Measurements from ENCODE around the gene TOR1AIP1. TPM values are rescaled to one million over a fixed set of nuclear protein-coding genes. Genes with fewer than 3 reads are reported as not detected.

The TOR1AIP1 gene
- total RNA-seq, 1 donor from 2014 or later: 42.3 TPM

DNA sequence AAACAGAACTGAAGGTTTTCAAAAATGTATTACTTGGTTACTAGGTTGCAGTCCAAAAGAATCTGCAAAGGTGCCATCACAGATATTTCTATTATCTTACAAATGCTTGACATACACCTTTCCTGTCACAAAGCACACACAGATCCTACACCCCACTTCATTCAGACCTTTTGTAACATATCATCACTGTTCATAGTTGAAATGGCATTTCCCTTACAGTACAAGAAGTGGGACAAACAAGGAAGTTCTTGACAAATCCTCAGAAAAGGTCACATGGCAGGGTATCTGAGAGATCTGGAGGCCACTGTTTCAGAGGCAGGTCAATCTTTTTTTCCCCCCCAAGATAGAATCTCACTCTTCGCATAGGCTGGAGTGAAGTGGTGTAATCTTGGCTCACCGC, 25.8 kb upstream of the TOR1AIP1 start:
- DNase-seq: no peak
- POLR2A ChIA-PET: no interaction called here
- no peaks in the 10 kb centered on the region for H3K4me1 Mint-ChIP-seq
- ATAC-seq (ENCODE audit: low read depth): no peak
- H3K9me3 Mint-ChIP-seq: no peaks in the 10 kb centered on the region
- no peaks in the 10 kb centered on the region for H3K27me3 Mint-ChIP-seq
- peaks cover 57% of the 10 kb centered on the region for H3K36me3 Mint-ChIP-seq (ENCODE audit: low read depth)
- H3K27ac Mint-ChIP-seq: no peak overlapping the region
- CTCF ChIA-PET: no interaction called here
- no peak for TF ChIP-seq CTCF (IDR thresholded peaks at IDR 0.05)
- intact Hi-C loops (cut with micrococcal nuclease): no loop called here
- H3K4me3 Mint-ChIP-seq: no peak overlapping the region

- H3K4me3 Mint-ChIP-seq: no peak overlapping the region
- ATAC-seq (ENCODE audit: low read depth) (no peak), DNase-seq (no peak)
- CTCF ChIA-PET: no interaction called here
- peaks cover 55% of the 10 kb centered on the region for H3K36me3 Mint-ChIP-seq (ENCODE audit: low read depth)
- TF ChIP-seq CTCF (IDR thresholded peaks at IDR 0.05): no peak
- no peaks in the 10 kb centered on the region for H3K27me3 Mint-ChIP-seq
- intact Hi-C loops (cut with micrococcal nuclease): no loop called here
- POLR2A ChIA-PET: no interaction called here
- no peak overlapping the region for H3K27ac Mint-ChIP-seq
- H3K4me1 Mint-ChIP-seq: no peaks in the 10 kb centered on the region
- H3K9me3 Mint-ChIP-seq: no peaks in the 10 kb centered on the region
These were observed 25.1 kb upstream of the TOR1AIP1 start for GRCh38 chr1:179857009-179857408.

GRCh38 chr1:179860652-179861051, 21.4 kb upstream of the TOR1AIP1 start:
- intact Hi-C loops (cut with micrococcal nuclease): no loop called here
- POLR2A ChIA-PET: no interaction called here

GRCh38 chr1:179865377-179865776, 16.7 kb upstream of the TOR1AIP1 start:
- no peak for TF ChIP-seq CTCF (IDR thresholded peaks at IDR 0.05)
- Mint-ChIP-seq H3K4me3 (no peak overlapping the region), H3K4me1 (peaks cover 4% of the 10 kb centered on the region), H3K36me3 (ENCODE audit: low read depth) (peaks cover 57% of the 10 kb centered on the region), H3K27me3 (no peaks in the 10 kb centered on the region), H3K27ac (no peak overlapping the region), H3K9me3 (no peaks in the 10 kb centered on the region)
- POLR2A ChIA-PET: no interaction called here
- intact Hi-C loops (cut with micrococcal nuclease): loop anchor here (5.0 kb wide), 1 partner anchor 147 kb away; no protein-coding TSS in a partner anchor
- CTCF ChIA-PET: interaction anchor here (0.8 to 8.4 kb wide), 3 partner anchors 12 to 314 kb away, joined by 3 to 101 read pairs (median 3); no protein-coding TSS in a partner anchor
- DNase-seq (no peak), ATAC-seq (ENCODE audit: low read depth) (no peak)

More at GRCh38 chr1:179860652-179861051, 21.4 kb upstream of the TOR1AIP1 start:
- TF ChIP-seq CTCF (IDR thresholded peaks at IDR 0.05): no peak
- CTCF ChIA-PET: no interaction called here
- Mint-ChIP-seq H3K36me3 (ENCODE audit: low read depth) (peaks cover 65% of the 10 kb centered on the region), H3K4me3 (no peak overlapping the region), H3K4me1 (no peaks in the 10 kb centered on the region), H3K27ac (no peak overlapping the region), H3K27me3 (no peaks in the 10 kb centered on the region), H3K9me3 (no peaks in the 10 kb centered on the region)
- ATAC-seq (ENCODE audit: low read depth) (no peak), DNase-seq (no peak)

GRCh38 chr1:179866616-179867015, 15.5 kb upstream of the TOR1AIP1 start:
- CTCF ChIA-PET: interaction anchor here (1.0 to 8.4 kb wide), 4 partner anchors 10 to 313 kb away, joined by 4 to 101 read pairs (median 5); no protein-coding TSS in a partner anchor
- ATAC-seq (ENCODE audit: low read depth): no peak
- POLR2A ChIA-PET: interaction anchor here (1.1 kb wide), 1 partner anchor 88 kb away, joined by 4 read pairs; the partner anchor contains the start of gene CEP350

More at GRCh38 chr1:179866616-179867015, 15.5 kb upstream of the TOR1AIP1 start:
- no peak for TF ChIP-seq CTCF (IDR thresholded peaks at IDR 0.05)
- Mint-ChIP-seq H3K27me3 (no peaks in the 10 kb centered on the region), H3K36me3 (ENCODE audit: low read depth) (peaks cover 54% of the 10 kb centered on the region), H3K27ac (no peak overlapping the region), H3K4me1 (peaks cover 7% of the 10 kb centered on the region), H3K4me3 (no peak overlapping the region), H3K9me3 (no peaks in the 10 kb centered on the region)
- no peak for DNase-seq
- intact Hi-C loops (cut with micrococcal nuclease): loop anchor here (1.0 to 5.0 kb wide), 6 partner anchors 88 to 612 kb away; partner anchors contain the start of gene CEP350

All from activated B cell treated with CpG ODN at 0.5 μM for 24 hours (primary cell).